GM06990 (cell line): ENCODE measurements around the gene CD55.

Experiments
- DNase-seq: peaks from one replicate; pipeline ENCODE4 v3.0.0-alpha.2; 2011; ENCODE audit not compliant: insufficient read length; ENCODE audit errors: extremely low read depth
- H3K27me3 ChIP-seq: replicated peaks from 2 replicates; pipeline ENCODE4 v1.6.0; 2011; ENCODE audit warnings: low read length; ENCODE audit not compliant: control insufficient read depth, insufficient read depth
- H3K36me3 ChIP-seq: 2 replicates; pipeline ENCODE4 v1.5.1; 2011; ENCODE audit warnings: low read length; ENCODE audit not compliant: control insufficient read depth, insufficient read depth
- H3K4me3 ChIP-seq: replicated peaks from 2 replicates; pipeline ENCODE4 v1.5.1; 2011; ENCODE audit warnings: low read depth, mild to moderate bottlenecking, control low read depth, low read length
- CTCF ChIP-seq: IDR thresholded peaks from 2 replicates; pipeline ENCODE4 v1.5.1; 2011; ENCODE audit warnings: low read length, control low read depth, mild to moderate bottlenecking, inconsistent platforms; ENCODE audit not compliant: insufficient read depth, poor library complexity, severe bottlenecking

Gene CD55

GRCh38 chr1:207300970-207301369 lies 20.5 kb upstream of the CD55 start:
- H3K27me3 ChIP-seq: no peaks in the 10 kb centered on the region
- H3K36me3 ChIP-seq: no peaks in the 10 kb centered on the region
- H3K4me3 ChIP-seq: no peak overlapping the region
- no peak for TF ChIP-seq CTCF
- no peak for DNase-seq

GRCh38 chr1:207302618-207303393 lies 18.7 kb upstream of the CD55 start:
- H3K27me3 ChIP-seq: no peaks in the 10 kb centered on the region
- H3K36me3 ChIP-seq: no peaks in the 10 kb centered on the region
- no peak for DNase-seq
- H3K4me3 ChIP-seq: no peak overlapping the region
- TF ChIP-seq CTCF: no peak

GRCh38 chr1:207304710-207305488 lies 16.6 kb upstream of the CD55 start:
- no peaks in the 10 kb centered on the region for H3K36me3 ChIP-seq
- TF ChIP-seq CTCF: no peak
- no peak for DNase-seq
- H3K4me3 ChIP-seq: no peak overlapping the region
- H3K27me3 ChIP-seq: no peaks in the 10 kb centered on the region

GRCh38 chr1:207305489-207305873 lies 16.0 kb upstream of the CD55 start:
- H3K27me3 ChIP-seq: no peaks in the 10 kb centered on the region
- DNase-seq: no peak
- TF ChIP-seq CTCF: no peak
- no peaks in the 10 kb centered on the region for H3K36me3 ChIP-seq
- H3K4me3 ChIP-seq: no peak overlapping the region

GRCh38 chr1:207306023-207306422 lies 15.5 kb upstream of the CD55 start:
- Histone ChIP-seq H3K4me3 (no peak overlapping the region), H3K36me3 (no peaks in the 10 kb centered on the region), H3K27me3 (no peaks in the 10 kb centered on the region)
- no peak for TF ChIP-seq CTCF
- DNase-seq: no peak
